ENCODE data around the gene RANBP1. TPM values are rescaled to one million over a fixed set of nuclear protein-coding genes. Genes with fewer than 3 reads are reported as not detected.

Gene RANBP1
- total and polyA plus RNA-seq, 5 donors from 2014 or later = 67.2 to 93.9 (median 87.9) TPM

DNA sequence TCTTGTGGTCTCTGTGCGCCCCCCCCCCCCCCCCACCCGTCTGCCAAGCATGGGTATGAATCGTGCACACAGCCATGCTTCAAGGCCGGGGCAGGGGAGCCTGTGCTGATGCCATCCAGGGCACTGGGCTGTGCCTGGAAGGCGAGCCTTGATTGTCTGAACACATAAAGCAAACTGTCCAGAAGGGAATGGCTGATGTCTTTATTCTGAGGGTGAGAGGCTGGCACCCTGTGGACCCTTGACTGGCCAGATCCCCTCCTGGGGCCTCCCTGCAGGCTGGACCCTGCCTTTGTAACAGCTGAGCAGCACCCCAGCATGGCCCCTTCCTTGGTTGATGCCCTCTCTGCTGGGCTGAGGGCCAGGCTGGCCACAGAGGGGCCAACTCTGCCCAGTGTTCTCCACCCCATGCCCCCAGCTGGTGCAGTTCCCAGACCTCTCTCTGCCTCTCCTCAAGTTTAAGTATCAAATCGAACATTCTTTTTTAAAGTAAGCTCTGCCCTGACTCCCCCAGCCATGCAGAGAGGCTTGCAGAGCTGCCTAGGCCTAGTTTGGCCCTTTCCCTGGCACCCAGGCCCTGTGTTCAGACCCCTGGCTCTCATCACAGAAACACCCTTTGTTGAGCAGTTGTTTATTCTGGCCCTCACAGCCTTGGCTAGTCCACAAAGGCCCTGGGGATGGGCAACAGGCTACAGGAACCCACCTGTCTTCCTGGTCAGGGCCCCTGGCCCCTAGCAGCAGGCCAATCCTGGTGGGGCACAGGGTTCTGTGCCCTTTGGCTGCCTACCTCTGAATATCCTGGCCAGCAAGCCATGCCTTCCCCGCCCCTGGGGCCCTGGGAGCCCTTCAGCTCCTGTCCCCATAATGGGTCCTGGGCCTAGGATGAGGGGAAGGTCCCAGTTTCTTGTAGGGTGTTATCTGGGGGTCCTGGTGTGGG, 3.9 kb upstream of the RANBP1 start:
- no peak overlapping the region for H3K4me3 ChIP-seq (ENCODE audit: low read depth, low read length)
- Mint-ChIP-seq H3K27ac (peak overlapping the region in 2 of 3 donors; percentile 20 to 76), H3K9me3 (no peaks in the 10 kb centered on the region), H3K4me1 (peaks cover 0 to 27% (median 14%) of the 10 kb centered on the region in 4 donors), H3K36me3 (peaks cover 15% of the 10 kb centered on the region), H3K27me3 (no peaks in the 10 kb centered on the region), H3K4me3 (peak overlapping the region in 3 of 4 donors; percentile 13 to 67 (median 52))
- peak overlapping the region; percentile 52 for H3K27ac ChIP-seq (ENCODE audit: insufficient read depth, low read length, poor library complexity, severe bottlenecking)
- no peaks in the 10 kb centered on the region for H3K27me3 ChIP-seq (ENCODE audit: control insufficient read depth, insufficient read depth, low read length)
- DNase-seq (no peak), ATAC-seq (ENCODE audit: low read depth in 2 of 2) (no peak)
- peaks cover 37% of the 10 kb centered on the region for H3K36me3 ChIP-seq (ENCODE audit: control insufficient read depth, insufficient read depth, low read length)
- H3K4me1 ChIP-seq (ENCODE audit: control insufficient read depth, insufficient read depth, low read length, poor library complexity, severe bottlenecking) = peaks cover 35% of the 10 kb centered on the region
- H3K9me3 ChIP-seq (ENCODE audit: control insufficient read depth in 2 of 2, low read length in 2 of 2) = no peaks in the 10 kb centered on the region

- H3K27ac ChIP-seq (ENCODE audit: insufficient read depth, low read length, poor library complexity, severe bottlenecking) = no peak overlapping the region
- no peak for DNase-seq
- no peaks in the 10 kb centered on the region for H3K27me3 Mint-ChIP-seq
These were observed 3.0 kb upstream of the RANBP1 start for GRCh38 chr22:20112623-20113511.

GRCh38 chr22:20113551-20114310, 2.2 kb upstream of the RANBP1 start:
- Mint-ChIP-seq H3K9me3 (peaks cover 0 to under 1% (median 0%) of the 10 kb centered on the region in 7 donors), H3K27me3 (no peaks in the 10 kb centered on the region), H3K27ac (peak overlapping the region in 1 of 3 donors; percentile 62), H3K4me1 (peaks cover 0 to 40% (median 20%) of the 10 kb centered on the region in 4 donors), H3K4me3 (peak overlapping the region in 3 of 4 donors; percentile 8 to 68 (median 24)), H3K36me3 (peaks cover 5% of the 10 kb centered on the region)
- ATAC-seq (ENCODE audit: low read depth in 2 of 2) (no peak), DNase-seq (no peak)
- Histone ChIP-seq H3K36me3 (ENCODE audit: control insufficient read depth, insufficient read depth, low read length) (peaks cover 21% of the 10 kb centered on the region), H3K27ac (ENCODE audit: insufficient read depth, low read length, poor library complexity, severe bottlenecking) (no peak overlapping the region), H3K4me3 (ENCODE audit: low read depth, low read length) (no peak overlapping the region), H3K9me3 (ENCODE audit: control insufficient read depth in 2 of 2, low read length in 2 of 2) (no peaks in the 10 kb centered on the region), H3K27me3 (ENCODE audit: control insufficient read depth, insufficient read depth, low read length) (no peaks in the 10 kb centered on the region), H3K4me1 (ENCODE audit: control insufficient read depth, insufficient read depth, low read length, poor library complexity, severe bottlenecking) (peaks cover 43% of the 10 kb centered on the region)

More at GRCh38 chr22:20112623-20113511, 3.0 kb upstream of the RANBP1 start:
- peak overlapping the region in 1 of 4 donors; percentile 24 for H3K4me3 Mint-ChIP-seq
- H3K4me3 ChIP-seq (ENCODE audit: low read depth, low read length) = no peak overlapping the region
- no peak overlapping the region for H3K27ac Mint-ChIP-seq
- H3K4me1 Mint-ChIP-seq = peaks cover 0 to 31% (median 16%) of the 10 kb centered on the region in 4 donors
- no peak for ATAC-seq (ENCODE audit: low read depth in 2 of 2)
- H3K27me3 ChIP-seq (ENCODE audit: control insufficient read depth, insufficient read depth, low read length) = no peaks in the 10 kb centered on the region
- H3K9me3 ChIP-seq (ENCODE audit: control insufficient read depth in 2 of 2, low read length in 2 of 2) = no peaks in the 10 kb centered on the region
- peaks cover 35% of the 10 kb centered on the region for H3K4me1 ChIP-seq (ENCODE audit: control insufficient read depth, insufficient read depth, low read length, poor library complexity, severe bottlenecking)
- H3K36me3 ChIP-seq (ENCODE audit: control insufficient read depth, insufficient read depth, low read length) = peaks cover 29% of the 10 kb centered on the region
- peaks cover 7% of the 10 kb centered on the region for H3K36me3 Mint-ChIP-seq
- no peaks in the 10 kb centered on the region for H3K9me3 Mint-ChIP-seq

GRCh38 chr22:20114506-20115475, 1.1 kb upstream of the RANBP1 start:
- peaks cover 0 to 2% (median 0%) of the 10 kb centered on the region in 7 donors for H3K9me3 Mint-ChIP-seq
- peak overlapping the region; percentile 81 to 95 (median 88) for H3K27ac Mint-ChIP-seq
- Histone ChIP-seq H3K4me3 (ENCODE audit: low read depth, low read length) (no peak overlapping the region), H3K9me3 (ENCODE audit: control insufficient read depth in 2 of 2, low read length in 2 of 2) (no peaks in the 10 kb centered on the region), H3K4me1 (ENCODE audit: control insufficient read depth, insufficient read depth, low read length, poor library complexity, severe bottlenecking) (peaks cover 46% of the 10 kb centered on the region), H3K27ac (ENCODE audit: insufficient read depth, low read length, poor library complexity, severe bottlenecking) (no peak overlapping the region), H3K27me3 (ENCODE audit: control insufficient read depth, insufficient read depth, low read length) (no peaks in the 10 kb centered on the region), H3K36me3 (ENCODE audit: control insufficient read depth, insufficient read depth, low read length) (peaks cover 25% of the 10 kb centered on the region)
- H3K4me1 Mint-ChIP-seq = peaks cover 0 to 49% (median 26%) of the 10 kb centered on the region in 4 donors
- peaks cover 5% of the 10 kb centered on the region for H3K36me3 Mint-ChIP-seq
- H3K4me3 Mint-ChIP-seq = peak overlapping the region; percentile 51 to 79 (median 72)
- no peaks in the 10 kb centered on the region for H3K27me3 Mint-ChIP-seq
- DNase-seq (no peak), ATAC-seq (ENCODE audit: low read depth in 2 of 2) (no peak)

DNA sequence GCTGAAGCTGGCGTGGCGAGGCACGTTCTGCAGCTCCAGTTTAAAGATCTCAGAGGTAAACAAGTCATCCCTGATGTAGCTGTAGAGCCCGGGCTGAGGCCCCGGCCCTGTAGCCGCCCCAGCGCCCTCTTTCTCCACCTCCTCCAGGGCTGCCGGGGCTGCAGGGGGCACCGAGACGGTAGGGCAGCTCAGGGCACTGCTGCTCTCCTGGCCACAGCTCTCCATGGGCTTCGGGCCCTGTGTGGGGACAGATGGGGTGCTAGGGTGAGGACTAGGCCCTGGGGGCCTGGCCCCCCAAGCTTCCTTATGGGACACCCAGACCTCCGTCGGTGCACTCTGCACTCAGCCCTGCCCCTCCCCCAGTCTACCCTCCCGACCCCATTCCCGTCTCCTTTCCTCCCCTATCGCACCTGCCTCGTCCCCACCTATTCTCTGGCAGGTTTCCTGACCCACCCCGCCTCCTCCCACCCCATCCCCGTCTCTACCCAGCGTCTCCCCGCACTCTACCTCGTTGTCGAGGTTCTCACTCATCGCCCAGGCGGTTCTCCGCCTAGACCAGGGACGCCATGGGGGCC, 559 bp downstream of the RANBP1 start:
- Histone ChIP-seq H3K27ac (ENCODE audit: insufficient read depth, low read length, poor library complexity, severe bottlenecking) (peak overlapping the region; percentile 84), H3K36me3 (ENCODE audit: control insufficient read depth, insufficient read depth, low read length) (peaks cover 37% of the 10 kb centered on the region), H3K4me3 (ENCODE audit: low read depth, low read length) (peak overlapping the region; percentile 55), H3K27me3 (ENCODE audit: control insufficient read depth, insufficient read depth, low read length) (no peaks in the 10 kb centered on the region), H3K9me3 (ENCODE audit: control insufficient read depth in 2 of 2, low read length in 2 of 2) (no peaks in the 10 kb centered on the region), H3K4me1 (ENCODE audit: control insufficient read depth, insufficient read depth, low read length, poor library complexity, severe bottlenecking) (peaks cover 52% of the 10 kb centered on the region)
- no peak for DNase-seq
- Mint-ChIP-seq H3K4me3 (peak overlapping the region; percentile 90 to 95 (median 92)), H3K9me3 (peaks cover 0 to 2% (median 0%) of the 10 kb centered on the region in 7 donors), H3K4me1 (peaks cover 0 to 56% (median 25%) of the 10 kb centered on the region in 4 donors), H3K27ac (peak overlapping the region; percentile 69 to 95 (median 86)), H3K27me3 (no peaks in the 10 kb centered on the region), H3K36me3 (peaks cover 5% of the 10 kb centered on the region)
- ATAC-seq (ENCODE audit: low read depth in 2 of 2) = no peak

GRCh38 chr22:20116951-20117632, 1.2 kb downstream of the RANBP1 start, which contains the start of gene TRMT2A:
Gene TRMT2A (minus strand): TSS chr22:20117226. CDS start chr22:20116906, 320 bp downstream.
- H3K9me3 ChIP-seq (ENCODE audit: control insufficient read depth in 2 of 2, low read length in 2 of 2) = no peaks in the 10 kb centered on the region
- H3K4me3 Mint-ChIP-seq = peak within 1 kb of the TSS; percentile 90 to 95 (median 92)
- peaks cover 42% of the 10 kb centered on the region for H3K36me3 ChIP-seq (ENCODE audit: control insufficient read depth, insufficient read depth, low read length)
- H3K36me3 Mint-ChIP-seq = peaks cover 5% of the 10 kb centered on the region
- H3K9me3 Mint-ChIP-seq = peaks cover 0 to 2% (median 0%) of the 10 kb centered on the region in 7 donors
- no peaks in the 10 kb centered on the region for H3K27me3 ChIP-seq (ENCODE audit: control insufficient read depth, insufficient read depth, low read length)
- DNase-seq = peak; percentile 96 to 99 (median 97)
- peak within 1 kb of the TSS; percentile 84 for H3K4me3 ChIP-seq (ENCODE audit: low read depth, low read length)
- H3K4me1 Mint-ChIP-seq = peaks cover 0 to 59% (median 23%) of the 10 kb centered on the region in 4 donors
- peak within 1 kb of the TSS; percentile 84 for H3K27ac ChIP-seq (ENCODE audit: insufficient read depth, low read length, poor library complexity, severe bottlenecking)
- H3K27me3 Mint-ChIP-seq = no peaks in the 10 kb centered on the region
- H3K27ac Mint-ChIP-seq = peak within 1 kb of the TSS; percentile 75 to 95 (median 86)
- peaks cover 47% of the 10 kb centered on the region for H3K4me1 ChIP-seq (ENCODE audit: control insufficient read depth, insufficient read depth, low read length, poor library complexity, severe bottlenecking)
- peak; percentile 81 to 88 for ATAC-seq (ENCODE audit: low read depth in 2 of 2)

Measured in CD4-positive, CD25-positive, alpha-beta regulatory T cell (primary cell).